Neutrophil (primary cell): ENCODE data around the gene NKX2-2.

Experiments
- H3K27ac ChIP-seq: fragments of 200-600 bp; sonication (generic); 2 replicates; pipeline ENCODE4 v1.5.1; 2016; ENCODE audit warnings: mild to moderate bottlenecking, moderate library complexity
- H3K27me3 ChIP-seq: fragments of 200-600 bp; sonication (generic); 2 replicates; pipeline ENCODE4 v1.6.0; 2016; ENCODE audit warnings: mild to moderate bottlenecking
- H3K36me3 ChIP-seq: fragments of 200-600 bp; sonication (generic); 2 replicates; pipeline ENCODE4 v1.5.1; 2017
- H3K4me1 ChIP-seq, 2 experiments: fragments of 200-600 bp in 1 of 2; sonication (generic) in 1 of 2; 1 replicate in 1 of 2; 2 replicates in 1 of 2; pipeline versions ENCODE4 v1.5.1 to v1.6.1; 2013 to 2016; ENCODE audit warnings: low read depth in 1 of 2, low read length in 1 of 2, mild to moderate bottlenecking in 1 of 2, moderate library complexity in 1 of 2; ENCODE audit not compliant: control insufficient read depth in 1 of 2, insufficient read depth in 1 of 2
- H3K4me3 ChIP-seq, 2 experiments: fragments of 200-600 bp in 1 of 2; sonication (generic) in 1 of 2; 1 replicate in 1 of 2; 2 replicates in 1 of 2; pipeline ENCODE4 v1.5.1; 2013 to 2016; ENCODE audit warnings: low read depth in 1 of 2, low read length in 1 of 2, mild to moderate bottlenecking in 1 of 2, moderate library complexity in 1 of 2
- H3K9me3 ChIP-seq: fragments of 200-600 bp; sonication (generic); 2 replicates; pipeline ENCODE4 v1.5.1; 2016
- CTCF ChIP-seq: fragments of 200-600 bp; sonication (generic); IDR thresholded peaks from 2 replicates; pipeline ENCODE4 v1.5.1; 2016; ENCODE audit warnings: antibody characterized with exemption

NKX2-2 gene

DNA sequence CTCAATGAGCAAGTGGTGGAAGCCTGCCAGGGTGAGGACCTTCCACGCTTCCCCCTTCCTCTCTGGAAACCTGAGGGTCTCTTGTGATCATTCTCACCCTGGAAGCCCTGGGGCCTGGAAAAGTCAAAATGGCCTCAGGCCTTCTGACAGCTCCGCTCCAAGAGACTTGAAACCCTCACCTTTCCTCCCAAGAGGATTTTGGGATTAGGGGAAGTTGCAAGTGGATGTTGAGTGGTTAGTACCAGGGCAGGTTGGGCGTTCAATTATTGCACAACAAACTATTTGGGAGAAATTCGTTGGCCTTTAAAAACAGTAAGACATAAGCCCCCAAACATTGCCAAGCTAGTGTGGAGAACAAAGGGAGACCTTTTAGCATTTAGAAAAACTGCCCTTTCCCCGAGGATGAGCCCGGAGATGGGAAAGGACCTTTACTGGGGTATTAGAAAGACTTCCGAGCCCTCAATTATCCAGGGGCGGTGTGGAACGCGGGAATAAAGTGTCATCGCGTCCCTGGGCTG, 4.7 kb downstream of the NKX2-2 start:
- no peak overlapping the region for H3K4me3 ChIP-seq
- no peak overlapping the region for H3K27ac ChIP-seq
- no peak for TF ChIP-seq CTCF
- H3K36me3 ChIP-seq: no peaks in the 10 kb centered on the region
- H3K4me1 ChIP-seq: peaks cover 42 to 72% of the 10 kb centered on the region in 2 experiments
- H3K9me3 ChIP-seq: no peaks in the 10 kb centered on the region
- peaks cover 100% of the 10 kb centered on the region for H3K27me3 ChIP-seq

- Histone ChIP-seq H3K36me3 (no peaks in the 10 kb centered on the region), H3K9me3 (no peaks in the 10 kb centered on the region), H3K27me3 (peaks cover 100% of the 10 kb centered on the region), H3K27ac (no peak overlapping the region), H3K4me1 (peaks cover 42 to 65% of the 10 kb centered on the region in 2 experiments), H3K4me3 (no peak overlapping the region)
- TF ChIP-seq CTCF: no peak
Measured at GRCh38 chr20:21508230-21509078, 5.4 kb downstream of the NKX2-2 start.

DNA sequence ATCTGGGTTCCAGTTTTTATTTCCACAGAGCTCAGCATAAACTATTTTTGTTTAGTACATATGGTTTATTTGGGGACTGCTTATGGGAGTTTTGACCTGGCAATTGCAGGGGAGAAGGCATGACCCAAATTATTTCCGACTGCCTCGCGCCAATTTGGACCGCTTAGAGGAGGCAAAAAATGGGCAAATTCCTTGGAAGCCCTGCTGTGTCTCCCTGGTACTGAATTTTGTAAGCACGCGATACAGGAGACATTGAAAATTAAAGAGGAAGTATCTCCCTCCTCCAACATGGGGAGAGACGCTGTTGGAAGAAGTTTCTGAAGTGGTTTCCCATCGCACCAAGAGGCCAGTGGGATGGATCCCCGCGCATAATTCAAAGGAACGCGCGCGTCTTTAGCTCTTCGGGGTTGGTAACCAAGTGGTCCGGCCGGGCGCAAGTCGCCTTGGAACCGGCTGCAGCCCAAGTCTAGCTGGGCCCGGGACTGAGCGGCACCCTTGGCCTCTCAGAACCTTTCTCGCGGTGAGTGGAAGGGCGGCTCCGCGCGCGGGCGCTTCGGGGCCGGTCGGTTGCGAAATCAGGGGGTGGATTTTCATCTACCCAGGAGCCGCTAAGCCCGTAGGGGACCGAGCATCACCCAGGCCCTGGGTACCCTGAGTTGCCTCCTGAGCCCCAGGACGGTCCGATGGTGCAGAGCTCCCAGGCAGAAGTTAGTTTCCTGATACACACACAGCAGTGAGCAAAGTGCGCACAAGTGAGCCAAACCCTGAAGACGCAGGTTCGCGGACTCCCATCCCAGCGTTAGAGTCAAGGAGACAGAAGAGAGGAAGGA, 6.2 kb downstream of the NKX2-2 start:
- Histone ChIP-seq H3K4me1 (peaks cover 37 to 57% of the 10 kb centered on the region in 2 experiments), H3K9me3 (no peaks in the 10 kb centered on the region), H3K4me3 (no peak overlapping the region), H3K36me3 (no peaks in the 10 kb centered on the region), H3K27me3 (peaks cover 100% of the 10 kb centered on the region), H3K27ac (no peak overlapping the region)
- no peak for TF ChIP-seq CTCF

GRCh38 chr20:21505810-21506530, 7.9 kb downstream of the NKX2-2 start:
- peak; percentile 77 for TF ChIP-seq CTCF
- no peaks in the 10 kb centered on the region for H3K9me3 ChIP-seq
- H3K4me3 ChIP-seq: peak overlapping the region; percentile 35 to 57
- H3K4me1 ChIP-seq: peaks cover 23 to 40% of the 10 kb centered on the region in 2 experiments
- peaks cover 100% of the 10 kb centered on the region for H3K27me3 ChIP-seq
- no peak overlapping the region for H3K27ac ChIP-seq
- no peaks in the 10 kb centered on the region for H3K36me3 ChIP-seq

DNA sequence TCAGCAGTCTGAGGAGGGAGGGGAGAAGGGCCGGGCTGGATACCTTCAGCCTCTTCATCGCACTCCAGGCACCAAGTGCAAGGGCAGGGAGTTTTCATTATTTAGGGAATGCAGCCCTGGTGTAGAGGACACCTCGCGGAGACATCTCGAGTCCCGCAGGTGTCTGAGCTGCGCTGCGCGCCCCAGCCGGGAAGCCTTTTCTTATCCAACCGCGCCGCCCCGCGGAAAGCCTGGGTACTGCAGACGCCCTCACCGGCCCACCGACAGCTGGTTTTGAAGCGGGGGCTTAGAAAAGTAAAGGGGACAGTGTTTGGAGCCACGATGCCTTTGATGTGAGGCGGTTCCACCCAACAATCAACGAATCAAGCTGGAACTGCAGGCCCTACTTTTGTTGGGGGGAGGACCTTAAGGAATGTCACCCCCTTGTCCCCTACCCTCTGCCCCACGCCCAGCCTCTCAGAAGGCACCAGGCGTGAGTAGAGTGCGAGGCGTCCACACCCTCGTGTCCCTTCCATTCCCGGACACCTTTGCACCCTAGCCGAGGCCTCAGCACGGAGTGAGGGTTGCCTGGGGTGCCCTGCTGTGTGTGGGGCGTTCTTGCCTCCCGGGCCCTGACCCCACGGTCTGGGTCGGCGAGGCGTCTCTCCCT, 8.6 kb downstream of the NKX2-2 start:
- no peak overlapping the region for H3K27ac ChIP-seq
- H3K4me1 ChIP-seq: peaks cover 18 to 33% of the 10 kb centered on the region in 2 experiments
- peaks cover 100% of the 10 kb centered on the region for H3K27me3 ChIP-seq
- H3K9me3 ChIP-seq: no peaks in the 10 kb centered on the region
- no peaks in the 10 kb centered on the region for H3K36me3 ChIP-seq
- H3K4me3 ChIP-seq: peak overlapping the region; percentile 35 to 57
- TF ChIP-seq CTCF: peak; percentile 91
